IPS DF 4.7 (cell line): ENCODE results near the gene USP32.

Experiments
- DNase-seq: peaks from one replicate; pipeline ENCODE4 v3.0.0-alpha.2; 2013; ENCODE audit warnings: low spot score; ENCODE audit errors: extremely low read depth

Gene USP32

GRCh38 chr17:60301649-60302048, 90.3 kb downstream of the USP32 start:
- no peak for DNase-seq

- no peak for DNase-seq
Measured at GRCh38 chr17:60300949-60301348, 91.0 kb downstream of the USP32 start.

- no peak for DNase-seq
Measured at GRCh38 chr17:60300011-60300410, 91.9 kb downstream of the USP32 start.

GRCh38 chr17:60297760-60298401, 94.1 kb downstream of the USP32 start:
- DNase-seq: no peak

- no peak for DNase-seq
Measured at GRCh38 chr17:60296177-60296576, 95.8 kb downstream of the USP32 start.

- no peak for DNase-seq
Measured at GRCh38 chr17:60293580-60294335, 98.2 kb downstream of the USP32 start.

- no peak for DNase-seq
Measured at GRCh38 chr17:60292697-60293096, 99.2 kb downstream of the USP32 start.

GRCh38 chr17:60284709-60285108, 107.2 kb downstream of the USP32 start:
- no peak for DNase-seq

- DNase-seq: no peak
Measured at GRCh38 chr17:60283816-60284215, 108.1 kb downstream of the USP32 start.

- no peak for DNase-seq
Measured at GRCh38 chr17:60280673-60281072, 111.3 kb downstream of the USP32 start.

GRCh38 chr17:60278237-60278636, 113.7 kb downstream of the USP32 start:
- DNase-seq: no peak

GRCh38 chr17:60277258-60277657, 114.7 kb downstream of the USP32 start:
- DNase-seq: no peak

GRCh38 chr17:60269417-60269816, 122.5 kb downstream of the USP32 start:
- DNase-seq: no peak

GRCh38 chr17:60260540-60260939, 131.4 kb downstream of the USP32 start:
- no peak for DNase-seq

- DNase-seq: no peak
Measured at GRCh38 chr17:60258313-60258712, 133.6 kb downstream of the USP32 start.

GRCh38 chr17:60256174-60256573, 135.8 kb downstream of the USP32 start:
- DNase-seq: no peak

GRCh38 chr17:60253048-60253447, 138.9 kb downstream of the USP32 start:
- no peak for DNase-seq

- no peak for DNase-seq
Measured at GRCh38 chr17:60252459-60252858, 139.5 kb downstream of the USP32 start.

- DNase-seq: no peak
Measured at GRCh38 chr17:60249290-60249826, 142.6 kb downstream of the USP32 start.

- no peak for DNase-seq
Measured at GRCh38 chr17:60248618-60249289, 143.2 kb downstream of the USP32 start.

GRCh38 chr17:60247836-60248461, 144.0 kb downstream of the USP32 start:
- no peak for DNase-seq

GRCh38 chr17:60244656-60245055, 147.3 kb downstream of the USP32 start:
- no peak for DNase-seq
